ENCODE data around the gene LRRC30. TPM values are rescaled to one million over a fixed set of nuclear protein-coding genes. Genes with fewer than 3 reads are reported as not detected.

Gene LRRC30
- total RNA-seq, 1 donor from 2014 or later: not detected

GRCh38 chr18:7255643-7256042 lies 24.8 kb downstream of the LRRC30 start:
- H3K27ac Mint-ChIP-seq: no peak overlapping the region
- peaks cover 3% of the 10 kb centered on the region for H3K9me3 Mint-ChIP-seq
- no peaks in the 10 kb centered on the region for H3K36me3 Mint-ChIP-seq
- DNase-seq (ENCODE audit: low spot score in 2 of 2, unreplicated experiment in 2 of 2): no peak
- no peak overlapping the region for H3K4me3 Mint-ChIP-seq
- H3K4me1 Mint-ChIP-seq: no peaks in the 10 kb centered on the region
- TF ChIP-seq, protein P1, sequence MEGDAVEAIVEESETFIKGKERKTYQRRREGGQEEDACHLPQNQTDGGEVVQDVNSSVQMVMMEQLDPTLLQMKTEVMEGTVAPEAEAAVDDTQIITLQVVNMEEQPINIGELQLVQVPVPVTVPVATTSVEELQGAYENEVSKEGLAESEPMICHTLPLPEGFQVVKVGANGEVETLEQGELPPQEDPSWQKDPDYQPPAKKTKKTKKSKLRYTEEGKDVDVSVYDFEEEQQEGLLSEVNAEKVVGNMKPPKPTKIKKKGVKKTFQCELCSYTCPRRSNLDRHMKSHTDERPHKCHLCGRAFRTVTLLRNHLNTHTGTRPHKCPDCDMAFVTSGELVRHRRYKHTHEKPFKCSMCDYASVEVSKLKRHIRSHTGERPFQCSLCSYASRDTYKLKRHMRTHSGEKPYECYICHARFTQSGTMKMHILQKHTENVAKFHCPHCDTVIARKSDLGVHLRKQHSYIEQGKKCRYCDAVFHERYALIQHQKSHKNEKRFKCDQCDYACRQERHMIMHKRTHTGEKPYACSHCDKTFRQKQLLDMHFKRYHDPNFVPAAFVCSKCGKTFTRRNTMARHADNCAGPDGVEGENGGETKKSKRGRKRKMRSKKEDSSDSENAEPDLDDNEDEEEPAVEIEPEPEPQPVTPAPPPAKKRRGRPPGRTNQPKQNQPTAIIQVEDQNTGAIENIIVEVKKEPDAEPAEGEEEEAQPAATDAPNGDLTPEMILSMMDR (IDR thresholded peaks at IDR 0.05; ENCODE audit: unreplicated experiment): no peak
- peaks cover 5% of the 10 kb centered on the region for H3K27me3 Mint-ChIP-seq (ENCODE audit: low read depth)

- H3K4me3 Mint-ChIP-seq: no peak overlapping the region
These were observed 25.9 kb downstream of the LRRC30 start for GRCh38 chr18:7256618-7257425.

DNA sequence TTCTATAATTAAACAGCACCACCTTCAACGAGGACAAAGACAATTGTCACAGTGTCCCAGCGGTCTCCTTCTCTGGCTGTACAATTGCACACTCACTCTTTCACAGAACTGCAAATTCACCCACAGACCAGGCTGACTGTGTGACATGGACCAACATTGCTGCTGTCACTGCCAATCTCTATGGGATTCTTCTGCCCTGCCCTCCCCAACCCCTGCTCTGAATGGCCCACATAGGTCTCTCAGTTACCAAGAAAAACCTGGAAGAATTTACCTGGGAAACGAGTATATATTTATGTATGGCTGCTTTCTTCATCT lies 26.5 kb downstream of the LRRC30 start:
- H3K36me3 Mint-ChIP-seq: no peaks in the 10 kb centered on the region
- peaks cover 5% of the 10 kb centered on the region for H3K27me3 Mint-ChIP-seq (ENCODE audit: low read depth)
- no peak overlapping the region for H3K27ac Mint-ChIP-seq
- TF ChIP-seq, protein P1 (IDR thresholded peaks at IDR 0.05; ENCODE audit: unreplicated experiment): no peak
- H3K4me1 Mint-ChIP-seq: no peaks in the 10 kb centered on the region
- H3K4me3 Mint-ChIP-seq: no peak overlapping the region
- DNase-seq (ENCODE audit: low spot score in 2 of 2, unreplicated experiment in 2 of 2): no peak
- no peaks in the 10 kb centered on the region for H3K9me3 Mint-ChIP-seq

More at GRCh38 chr18:7256618-7257425, 25.9 kb downstream of the LRRC30 start:
- Mint-ChIP-seq H3K27me3 (ENCODE audit: low read depth) (peaks cover 5% of the 10 kb centered on the region), H3K9me3 (no peaks in the 10 kb centered on the region), H3K4me1 (no peaks in the 10 kb centered on the region), H3K36me3 (no peaks in the 10 kb centered on the region), H3K27ac (no peak overlapping the region)
- no peak for DNase-seq (ENCODE audit: low spot score in 2 of 2, unreplicated experiment in 2 of 2)
- TF ChIP-seq, protein P1 (IDR thresholded peaks at IDR 0.05; ENCODE audit: unreplicated experiment): no peak

- no peaks in the 10 kb centered on the region for H3K4me1 Mint-ChIP-seq
- no peaks in the 10 kb centered on the region for H3K36me3 Mint-ChIP-seq
- no peak for DNase-seq (ENCODE audit: low spot score in 2 of 2, unreplicated experiment in 2 of 2)
- no peak overlapping the region for H3K27ac Mint-ChIP-seq
- peaks cover 5% of the 10 kb centered on the region for H3K27me3 Mint-ChIP-seq (ENCODE audit: low read depth)
- TF ChIP-seq, protein P1 (IDR thresholded peaks at IDR 0.05; ENCODE audit: unreplicated experiment): no peak
- no peak overlapping the region for H3K4me3 Mint-ChIP-seq
- H3K9me3 Mint-ChIP-seq: no peaks in the 10 kb centered on the region
These were observed 28.6 kb downstream of the LRRC30 start for GRCh38 chr18:7259475-7259874.

- Mint-ChIP-seq H3K27me3 (ENCODE audit: low read depth) (no peaks in the 10 kb centered on the region), H3K27ac (no peak overlapping the region), H3K9me3 (no peaks in the 10 kb centered on the region), H3K4me1 (no peaks in the 10 kb centered on the region), H3K4me3 (no peak overlapping the region), H3K36me3 (no peaks in the 10 kb centered on the region)
- TF ChIP-seq, protein P1 (IDR thresholded peaks at IDR 0.05; ENCODE audit: unreplicated experiment): no peak
- no peak for DNase-seq (ENCODE audit: low spot score in 2 of 2, unreplicated experiment in 2 of 2)
These were observed 30.3 kb downstream of the LRRC30 start for GRCh38 chr18:7261199-7261598.
